Esophagus muscularis mucosa (tissue), 4 donors: Measurements from ENCODE around the gene ECHDC1. TPM values are rescaled to one million over a fixed set of nuclear protein-coding genes. Genes with fewer than 3 reads are reported as not detected.

Experiments used
- DNase-seq: peaks from one replicate; pipeline ENCODE4 v3.0.0-alpha.2; 2017; ENCODE audit errors: extremely low spot score
- H3K27ac ChIP-seq, 4 donors: fragments of 200-600 bp; sonication (generic); replicated peaks in 1 of 4; 1 replicate in 3 of 4; 2 replicates in 1 of 4; pipeline ENCODE4 v1.5.1; 2016 to 2019; ENCODE audit warnings: mild to moderate bottlenecking in 1 of 4
- H3K27me3 ChIP-seq, 4 donors: fragments of 200-600 bp; sonication (generic); one replicate each; pipeline versions ENCODE4 v1.5.1 to v1.6.0; 2016 to 2019
- H3K36me3 ChIP-seq, 4 donors: fragments of 200-600 bp; sonication (generic); one replicate each; pipeline ENCODE4 v1.5.1; 2016 to 2019
- H3K4me1 ChIP-seq, 4 donors: fragments of 200-600 bp; sonication (generic); one replicate each; pipeline ENCODE4 v1.5.1; 2016 to 2019
- H3K4me3 ChIP-seq, 4 donors: fragments of 200-600 bp; sonication (generic); 1 replicate in 2 of 4; 2 replicates in 2 of 4; pipeline ENCODE4 v1.5.1; 2016 to 2019; ENCODE audit warnings: mild to moderate bottlenecking in 4 of 4, moderate library complexity in 1 of 4
- H3K9me3 ChIP-seq, 4 donors: fragments of 200-600 bp; sonication (generic); 1 replicate in 3 of 4; 2 replicates in 1 of 4; pipeline ENCODE4 v1.5.1; 2016 to 2019
- CTCF ChIP-seq, 3 experiments: fragments of 200-600 bp in 2 of 3; fragments of 450-650 bp in 1 of 3; sonication (generic) in 2 of 3; IDR thresholded peaks; one replicate each; pipeline ENCODE4 v1.5.1; 2017 to 2019; ENCODE audit warnings: antibody characterized with exemption in 3 of 3, mild to moderate bottlenecking in 2 of 3, moderate library complexity in 1 of 3
- EP300 ChIP-seq: sonication (generic); formaldehyde crosslinking; IDR thresholded peaks from one replicate; pipeline ENCODE4 v1.6.1; 2017; ENCODE audit warnings: antibody characterized with exemption
- POLR2A ChIP-seq: fragments of 450-650 bp; IDR thresholded peaks from one replicate; pipeline ENCODE4 v1.6.1; 2017; ENCODE audit warnings: antibody characterized with exemption, moderate library complexity, mild to moderate bottlenecking, low read depth
- POLR2AphosphoS5 ChIP-seq, 2 donors: sonication (generic); formaldehyde crosslinking; IDR thresholded peaks; one replicate each; pipeline ENCODE4 v1.6.1; 2017; ENCODE audit warnings: antibody characterized with exemption in 2 of 2
- WGBS: methylation state at CpG from one replicate; pipeline ENCODE4 v1.1.5; 2018; 5-methylcytosine and 5-hydroxymethylcytosine counted together
- intact Hi-C: fragments of 100-400 bp; cut with DNase I; formaldehyde crosslinking; loops from one replicate; pipeline ENCODE4 v1.15.1; 2023
- total RNA-seq, 4 donors: library from RNA; depleted of rRNA; stranded (reverse); fragments of >200 nt; gene quantifications; one replicate each; pipeline versions ENCODE4 v1.1.0 to v1.2.1, GENCODE V29; 2016

The ECHDC1 gene
- total RNA-seq, 4 donors from 2014 or later: 42.5 to 70.6 (median 57.9) TPM

GRCh38 chr6:127262896-127263295 lies 80.5 kb downstream of the ECHDC1 start:
- intact Hi-C loops: no loop called here
- WGBS: 83% methylated on average over 1 of the region's 1 CpG
- no peak for DNase-seq
- Histone ChIP-seq H3K27me3 (no peaks in the 10 kb centered on the region), H3K27ac (no peak overlapping the region), H3K9me3 (no peaks in the 10 kb centered on the region), H3K36me3 (no peaks in the 10 kb centered on the region), H3K4me3 (no peak overlapping the region), H3K4me1 (peaks cover 0 to 9% (median 7%) of the 10 kb centered on the region in 4 donors)
- TF ChIP-seq CTCF (IDR thresholded peaks at IDR 0.05) (no peak), POLR2AphosphoS5 (IDR thresholded peaks at IDR 0.05) (no peak), EP300 (no peak), POLR2A (no peak)

GRCh38 chr6:127255286-127255685 lies 88.1 kb downstream of the ECHDC1 start:
- Histone ChIP-seq H3K4me3 (no peak overlapping the region), H3K4me1 (no peaks in the 10 kb centered on the region), H3K27ac (no peak overlapping the region), H3K9me3 (no peaks in the 10 kb centered on the region), H3K27me3 (no peaks in the 10 kb centered on the region), H3K36me3 (no peaks in the 10 kb centered on the region)
- WGBS: 90% methylated on average over 6 of the region's 6 CpGs
- no peak for TF ChIP-seq EP300
- no peak for TF ChIP-seq POLR2AphosphoS5 (IDR thresholded peaks at IDR 0.05)
- no peak for TF ChIP-seq CTCF (IDR thresholded peaks at IDR 0.05)
- no peak for TF ChIP-seq POLR2A
- intact Hi-C loops: no loop called here
- DNase-seq: no peak

GRCh38 chr6:127249621-127250020 lies 93.8 kb downstream of the ECHDC1 start:
- Histone ChIP-seq H3K4me3 (no peak overlapping the region), H3K36me3 (no peaks in the 10 kb centered on the region), H3K27ac (no peak overlapping the region), H3K4me1 (no peaks in the 10 kb centered on the region), H3K27me3 (no peaks in the 10 kb centered on the region), H3K9me3 (no peaks in the 10 kb centered on the region)
- 96% methylated on average over 1 of the region's 1 CpG for WGBS
- intact Hi-C loops: no loop called here
- DNase-seq: no peak
- TF ChIP-seq CTCF (IDR thresholded peaks at IDR 0.05) (no peak), POLR2AphosphoS5 (IDR thresholded peaks at IDR 0.05) (no peak), EP300 (no peak), POLR2A (no peak)

GRCh38 chr6:127247114-127248096 lies 96.0 kb downstream of the ECHDC1 start:
- 66% methylated on average over 4 of the region's 4 CpGs for WGBS
- TF ChIP-seq CTCF (IDR thresholded peaks at IDR 0.05) (no peak), EP300 (no peak), POLR2A (no peak), POLR2AphosphoS5 (IDR thresholded peaks at IDR 0.05) (no peak)
- intact Hi-C loops: no loop called here

More at GRCh38 chr6:127247114-127248096, 96.0 kb downstream of the ECHDC1 start:
- Histone ChIP-seq H3K27me3 (no peaks in the 10 kb centered on the region), H3K9me3 (no peaks in the 10 kb centered on the region), H3K36me3 (no peaks in the 10 kb centered on the region), H3K4me1 (no peaks in the 10 kb centered on the region), H3K27ac (no peak overlapping the region), H3K4me3 (no peak overlapping the region)
- DNase-seq: no peak
